T-helper 2 cell (primary cell): Measurements from ENCODE around the gene ZDHHC14.
"Not testable (repeated sequence)": the region's sequence is repeated elsewhere in the genome, so short reads cannot be mapped to it uniquely, and the experiment has no call there.

ENCODE experiments used
- DNase-seq, 5 experiments: peaks; one replicate each; pipeline versions ENCODE4 v3.0.0 to v3.0.0-alpha.2; 2012 to 2022

ZDHHC14 gene

DNA sequence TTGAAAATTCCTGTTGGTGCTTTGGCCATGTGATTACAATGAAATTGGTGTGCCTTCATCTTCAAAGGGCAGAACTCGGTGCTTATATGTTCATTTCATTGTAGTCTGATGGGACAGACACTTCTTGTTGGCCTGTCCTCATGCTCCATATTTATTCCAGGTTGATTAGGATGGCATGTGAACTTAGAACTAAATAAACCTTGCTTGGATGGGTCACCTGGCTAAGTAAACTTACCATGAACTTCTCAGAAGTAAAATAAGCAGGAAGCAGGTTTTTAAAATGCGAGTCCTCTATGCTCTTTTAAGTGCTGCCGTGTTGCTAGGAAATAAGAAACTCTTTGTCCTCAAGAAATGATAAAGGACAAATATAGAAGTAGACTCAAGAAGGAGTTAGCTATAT is 26.7 kb downstream of the ZDHHC14 start:
- DNase-seq = no peak

GRCh38 chr6:157408427-157408826 is 27.4 kb downstream of the ZDHHC14 start:
- not testable (repeated sequence) for DNase-seq

DNA sequence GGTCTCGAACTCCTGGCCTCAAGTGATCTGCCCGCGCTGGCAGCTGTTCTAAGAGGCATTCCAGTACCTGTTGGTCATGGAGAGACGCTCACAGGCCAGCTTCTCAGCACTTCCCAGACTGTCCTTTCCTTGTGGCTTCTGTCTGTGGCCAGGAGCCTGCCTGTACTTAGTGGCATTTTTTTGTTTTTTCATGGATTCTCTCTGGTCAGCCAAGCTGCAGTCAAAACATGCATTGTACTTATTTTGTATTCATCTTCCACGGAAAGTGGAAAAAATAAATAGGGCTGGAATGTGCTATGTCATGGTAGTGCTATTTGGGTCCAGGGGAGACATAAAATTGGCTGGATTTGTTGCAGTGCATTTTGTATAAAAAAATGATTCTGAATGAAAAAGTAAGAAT is 29.1 kb downstream of the ZDHHC14 start:
- DNase-seq = no peak

GRCh38 chr6:157411368-157411767 is 30.4 kb downstream of the ZDHHC14 start:
- DNase-seq = no peak

DNA sequence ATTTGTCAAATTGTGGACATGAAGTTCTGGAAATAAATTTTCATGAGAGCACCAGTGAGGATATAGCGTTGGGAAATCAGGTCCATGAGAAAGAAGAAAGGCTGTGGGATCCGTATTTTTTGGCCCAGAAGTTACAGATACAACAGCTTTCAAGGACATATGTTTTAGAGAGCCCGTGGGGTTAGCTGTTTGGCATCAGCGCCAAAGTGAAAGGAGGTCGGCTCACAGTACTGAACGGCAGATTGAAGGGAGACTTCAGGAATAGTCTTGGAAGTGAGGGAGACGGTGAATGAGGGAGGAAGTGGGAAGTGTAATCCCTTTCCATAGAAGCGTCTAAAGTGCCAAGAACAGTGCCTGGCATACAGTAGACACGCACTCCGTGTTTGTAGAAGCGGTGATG is 31.8 kb downstream of the ZDHHC14 start:
- DNase-seq = no peak

GRCh38 chr6:157420497-157420896 is 39.5 kb downstream of the ZDHHC14 start:
- DNase-seq = no peak

- no peak for DNase-seq
Measured at GRCh38 chr6:157424491-157425020, 43.6 kb downstream of the ZDHHC14 start.

DNA sequence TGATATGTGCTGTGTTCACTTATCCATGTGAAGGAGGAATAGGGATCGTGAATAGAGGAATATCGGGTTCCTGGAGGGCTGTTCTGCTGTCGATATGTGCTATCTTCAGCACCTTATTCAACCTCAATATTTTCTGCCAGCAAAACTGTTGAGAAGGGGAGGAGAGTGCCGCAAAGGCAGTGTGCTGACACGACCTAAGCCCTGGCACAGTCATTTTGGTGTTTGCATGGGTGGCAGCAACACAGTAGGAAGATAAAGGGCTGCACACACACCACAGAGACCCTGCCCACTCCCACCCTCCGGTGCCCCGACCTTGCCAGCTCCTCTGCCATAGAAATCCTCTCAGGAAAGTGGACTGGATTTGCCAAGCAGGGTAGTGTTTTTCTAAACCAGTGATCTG is 47.0 kb downstream of the ZDHHC14 start:
- DNase-seq = peak in 1 of 5 experiments; percentile 9

- peak in 2 of 5 experiments; percentile 34 to 64 for DNase-seq
Measured at GRCh38 chr6:157428427-157429202, 47.6 kb downstream of the ZDHHC14 start.

- no peak for DNase-seq
Measured at GRCh38 chr6:157429248-157429647, 48.3 kb downstream of the ZDHHC14 start.

DNA sequence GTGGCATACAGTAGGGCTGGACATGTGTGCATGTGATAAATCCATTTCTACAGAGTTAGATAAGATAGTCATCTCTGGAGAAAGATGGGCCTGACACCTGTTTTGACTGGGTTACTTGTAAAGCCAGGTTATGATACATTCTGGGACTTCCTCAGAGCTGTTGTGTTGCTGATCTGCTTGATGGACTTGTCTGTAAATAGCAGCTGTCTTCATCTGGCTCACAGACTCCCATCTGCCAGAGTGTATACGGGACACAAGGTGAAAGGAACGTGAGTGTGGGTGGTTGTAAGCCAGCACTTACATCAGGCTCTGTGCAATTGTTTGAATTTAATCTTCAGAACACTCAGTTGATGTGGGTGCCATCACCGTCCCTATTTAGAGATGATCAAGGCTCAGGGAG is 49.8 kb downstream of the ZDHHC14 start:
- DNase-seq = peak in 1 of 5 experiments; percentile 28

DNA sequence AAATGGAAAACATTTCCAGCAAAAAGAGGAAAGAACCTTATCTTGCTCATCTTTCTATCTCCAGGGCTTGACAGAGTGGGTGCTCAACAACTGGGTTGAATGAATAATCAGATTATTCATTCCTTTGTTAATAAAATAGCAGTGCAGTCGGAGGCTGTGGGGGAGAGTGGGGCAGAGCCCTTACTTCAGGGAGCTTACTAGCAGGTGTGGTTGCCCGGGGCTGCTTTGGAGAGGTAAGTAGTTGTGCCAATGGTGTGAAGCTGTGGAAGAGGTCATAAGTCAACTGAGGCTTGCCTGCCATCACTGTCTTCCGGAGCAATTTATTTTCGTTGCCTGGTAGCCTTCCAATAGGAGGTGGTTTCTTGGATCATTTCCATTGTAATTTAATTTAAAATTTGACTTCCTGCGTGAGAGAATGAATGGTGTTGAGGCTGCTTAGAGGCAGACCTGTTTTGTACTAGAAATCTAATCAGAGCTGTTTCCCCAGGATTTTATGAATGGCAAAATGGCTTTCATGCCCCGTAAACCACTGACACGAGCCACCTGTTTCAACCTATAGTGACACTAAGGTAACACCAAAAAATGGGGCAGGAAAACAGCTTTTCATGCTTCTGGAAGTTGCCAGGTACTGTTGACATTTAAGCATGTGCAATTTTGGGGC is 51.4 kb downstream of the ZDHHC14 start:
- DNase-seq = no peak

DNA sequence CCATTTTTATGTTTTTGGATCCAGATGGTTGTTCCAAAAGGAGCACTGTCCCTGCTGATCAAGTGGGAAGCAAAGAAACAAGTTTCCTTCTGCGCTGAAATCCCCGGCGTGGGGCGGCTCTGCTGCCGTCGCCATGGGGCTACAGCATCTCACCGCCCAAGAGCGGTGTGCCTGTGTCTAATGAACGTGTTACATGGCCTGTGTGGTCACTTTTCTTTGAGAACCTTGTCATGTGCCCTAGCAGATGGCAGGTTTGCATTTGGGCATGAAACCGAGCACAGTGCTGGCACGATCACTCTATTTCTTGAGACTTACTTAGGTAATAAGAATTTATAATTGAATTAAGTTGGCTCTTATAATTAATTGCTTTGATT is 51.9 kb downstream of the ZDHHC14 start:
- no peak for DNase-seq

- no peak for DNase-seq
Measured at GRCh38 chr6:157433678-157434081, 52.7 kb downstream of the ZDHHC14 start.

- DNase-seq = no peak
Measured at GRCh38 chr6:157434349-157435033, 53.5 kb downstream of the ZDHHC14 start.

DNA sequence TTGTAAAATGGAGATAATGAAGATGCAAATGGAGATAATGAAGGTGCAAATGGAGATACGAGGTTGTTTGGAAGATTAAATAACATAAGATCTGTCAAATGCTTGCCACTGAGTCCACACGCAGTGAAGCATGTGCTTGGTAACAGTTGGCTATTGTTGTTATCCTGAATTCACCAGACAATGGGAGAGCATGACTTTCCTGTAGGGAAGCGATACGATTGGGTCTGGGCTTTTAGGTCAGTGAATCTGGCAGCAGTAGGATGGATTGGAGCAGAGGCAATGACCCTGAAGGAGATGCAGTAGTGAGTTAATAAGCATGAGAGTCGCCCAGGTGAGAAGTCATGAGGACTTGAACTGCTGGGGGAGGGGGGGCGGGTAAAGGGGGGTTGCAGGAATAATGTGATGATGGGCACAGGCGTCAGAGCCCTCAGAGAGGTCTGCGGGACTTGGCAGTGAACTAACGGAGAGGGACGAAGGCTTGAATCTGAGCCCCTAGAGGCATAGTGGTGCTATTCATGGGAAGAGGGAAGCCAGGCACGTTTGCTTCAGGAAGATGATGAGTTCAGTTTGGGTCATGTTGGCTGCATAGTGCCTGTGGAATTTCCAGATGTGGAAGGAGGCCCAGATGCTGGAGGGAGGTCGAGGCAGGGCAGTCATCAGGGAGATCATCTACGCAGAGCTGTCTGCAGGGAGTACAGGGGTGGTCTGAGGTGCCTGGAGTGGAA is 55.4 kb downstream of the ZDHHC14 start:
- DNase-seq = no peak

GRCh38 chr6:157436944-157437336 is 56.0 kb downstream of the ZDHHC14 start:
- no peak for DNase-seq

GRCh38 chr6:157438611-157439111 is 57.7 kb downstream of the ZDHHC14 start:
- no peak for DNase-seq

DNA sequence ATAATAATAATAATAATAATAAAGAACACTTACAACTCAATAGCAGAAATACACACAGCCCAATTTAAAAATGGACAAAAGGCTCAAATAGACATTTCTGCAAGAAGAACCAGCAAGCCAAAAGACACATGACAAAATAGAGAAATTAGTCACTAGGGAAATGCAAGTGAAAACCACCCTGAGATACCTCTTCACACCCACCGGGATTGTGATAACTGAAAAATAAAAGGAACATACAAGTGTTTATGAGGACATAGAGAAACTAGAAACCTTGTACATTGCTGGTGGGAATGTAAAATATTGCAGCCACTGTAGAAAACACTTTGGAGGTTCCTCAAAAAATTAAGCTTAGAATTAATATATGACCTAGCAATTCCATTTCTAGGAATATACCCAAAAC is 59.2 kb downstream of the ZDHHC14 start:
- no peak for DNase-seq

GRCh38 chr6:157442291-157442690 is 61.3 kb downstream of the ZDHHC14 start:
- no peak for DNase-seq

DNA sequence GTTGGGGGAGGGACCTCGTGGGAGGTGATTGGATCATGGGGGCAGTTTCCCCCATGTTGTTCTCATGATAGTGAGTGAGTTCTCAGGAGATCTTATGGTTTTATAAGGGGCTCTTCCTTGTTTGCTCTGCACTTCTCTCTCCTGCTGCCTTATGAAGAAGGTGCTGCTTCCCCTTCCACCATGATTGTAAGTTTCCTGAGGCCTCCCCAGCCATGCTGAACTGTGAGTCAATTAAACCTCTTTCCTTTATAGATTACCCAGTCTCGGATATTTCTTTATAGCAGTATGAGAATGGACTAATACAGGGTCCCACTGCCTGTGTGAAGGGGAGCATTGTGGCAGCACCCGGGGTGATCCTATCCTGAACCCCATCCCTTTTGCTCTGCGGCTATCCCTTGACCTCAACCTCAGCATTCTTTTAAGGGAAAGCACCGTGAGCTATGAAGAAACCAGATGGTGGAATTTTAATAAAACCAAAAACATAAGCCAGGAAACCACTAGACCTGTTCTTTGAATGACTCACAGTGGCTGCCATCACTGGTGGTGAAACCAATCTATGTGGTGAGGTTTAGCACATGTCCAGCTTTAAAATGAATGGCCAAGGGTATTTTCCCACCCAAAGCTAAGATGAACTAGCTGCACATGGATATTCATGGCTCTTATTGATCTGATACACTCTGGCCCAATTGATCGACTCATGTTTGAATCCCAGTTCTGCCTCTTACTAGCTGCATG is 62.2 kb downstream of the ZDHHC14 start:
- peak in 1 of 5 experiments; percentile 70 for DNase-seq
